CD14-positive monocyte (primary cell): ENCODE results near the gene MMP19. TPM values are rescaled to one million over a fixed set of nuclear protein-coding genes. Genes with fewer than 3 reads are reported as not detected.

Experiments used
- DNase-seq, 3 donors: peaks; one replicate each; pipeline ENCODE4 v3.0.0-alpha.2; 2011 to 2022
- H2AFZ ChIP-seq: 2 replicates; pipeline ENCODE4 v1.6.0; 2012; ENCODE audit warnings: mild to moderate bottlenecking, low read depth, low read length, inconsistent platforms; ENCODE audit not compliant: insufficient read depth, poor library complexity, severe bottlenecking
- H3K27ac ChIP-seq, 2 donors: 1 replicate in 1 of 2; 2 replicates in 1 of 2; pipeline ENCODE4 v1.5.1; 2012 to 2013; ENCODE audit warnings: low read length in 2 of 2, control low read depth in 1 of 2, inconsistent platforms in 1 of 2, low read depth in 1 of 2, mild to moderate bottlenecking in 1 of 2
- H3K27me3 ChIP-seq, 2 donors: one replicate each; pipeline versions ENCODE4 v1.6.0 to v1.6.1; 2011 to 2013; ENCODE audit warnings: low read length in 2 of 2; ENCODE audit not compliant: control insufficient read depth in 2 of 2, insufficient read depth in 2 of 2
- H3K36me3 ChIP-seq, 2 donors: replicated peaks in 1 of 2; 1 replicate in 1 of 2; 2 replicates in 1 of 2; pipeline versions ENCODE4 v1.5.1 to v1.6.1; 2012 to 2013; ENCODE audit warnings: low read length in 2 of 2, control low read depth in 1 of 2, inconsistent platforms in 1 of 2, mild to moderate bottlenecking in 1 of 2; ENCODE audit not compliant: insufficient read depth in 2 of 2, control insufficient read depth in 1 of 2
- H3K4me1 ChIP-seq, 2 donors: 1 replicate in 1 of 2; 2 replicates in 1 of 2; pipeline versions ENCODE4 v1.5.1 to v1.6.1; 2012 to 2013; ENCODE audit warnings: low read length in 2 of 2, control low read depth in 1 of 2, inconsistent platforms in 1 of 2, mild to moderate bottlenecking in 1 of 2, moderate library complexity in 1 of 2; ENCODE audit not compliant: insufficient read depth in 2 of 2, control insufficient read depth in 1 of 2
- H3K4me2 ChIP-seq: replicated peaks from 2 replicates; pipeline ENCODE3; 2012; ENCODE audit warnings: low read length, moderate library complexity, mild to moderate bottlenecking; ENCODE audit not compliant: poor library complexity, severe bottlenecking; ENCODE audit errors: extremely low read depth
- H3K4me3 ChIP-seq, 3 experiments: fragments of 200-600 bp in 1 of 3; sonication (generic) in 1 of 3; replicated peaks in 1 of 3; 1 replicate in 2 of 3; 2 replicates in 1 of 3; pipeline ENCODE4 v1.5.1; 2011 to 2013; ENCODE audit warnings: low read length in 3 of 3, mild to moderate bottlenecking in 3 of 3, control low read depth in 2 of 3, low read depth in 2 of 3, inconsistent platforms in 1 of 3, moderate library complexity in 1 of 3
- H3K79me2 ChIP-seq: 2 replicates; pipeline ENCODE4 v1.6.0; 2012; ENCODE audit warnings: mild to moderate bottlenecking, control low read depth, inconsistent platforms, low read length, moderate library complexity; ENCODE audit not compliant: insufficient read depth
- H3K9ac ChIP-seq: 2 replicates; pipeline ENCODE4 v1.6.0; 2017; ENCODE audit warnings: low read length, mild to moderate bottlenecking; ENCODE audit not compliant: insufficient read depth, poor library complexity, severe bottlenecking
- H3K9me3 ChIP-seq, 2 donors: replicated peaks in 1 of 2; 1 replicate in 1 of 2; 2 replicates in 1 of 2; pipeline versions ENCODE4 v1.5.1 to v1.6.1; 2012 to 2013; ENCODE audit warnings: low read length in 2 of 2, control low read depth in 1 of 2; ENCODE audit not compliant: control insufficient read depth in 1 of 2, insufficient read depth in 1 of 2
- H4K20me1 ChIP-seq: 2 replicates; pipeline ENCODE4 v1.6.0; 2012; ENCODE audit warnings: mild to moderate bottlenecking, low read length, control low read depth, moderate library complexity; ENCODE audit not compliant: insufficient read depth
- H3K27ac Mint-ChIP-seq, 7 donors: one replicate each; pipeline ENCODE4 v1.8.0; 2020; ENCODE audit warnings: mild to moderate bottlenecking in 7 of 7, mixed read lengths in 7 of 7, moderate library complexity in 6 of 7, inconsistent platforms in 2 of 7
- H3K27me3 Mint-ChIP-seq, 3 donors: one replicate each; pipeline ENCODE4 v1.8.0; 2021 to 2022; ENCODE audit warnings: low read depth in 3 of 3, mild to moderate bottlenecking in 3 of 3, mixed read lengths in 3 of 3, moderate library complexity in 3 of 3, inconsistent platforms in 1 of 3
- H3K36me3 Mint-ChIP-seq, 2 donors: one replicate each; pipeline ENCODE4 v1.8.0; 2020; ENCODE audit warnings: mixed read lengths in 2 of 2, inconsistent platforms in 1 of 2, mild to moderate bottlenecking in 1 of 2
- H3K4me1 Mint-ChIP-seq: one replicate; pipeline ENCODE4 v1.8.0; 2020; ENCODE audit warnings: mild to moderate bottlenecking, mixed read lengths
- H3K4me3 Mint-ChIP-seq, 2 donors: one replicate each; pipeline ENCODE4 v1.8.0; 2020; ENCODE audit warnings: mild to moderate bottlenecking in 2 of 2, mixed read lengths in 2 of 2, moderate library complexity in 1 of 2
- H3K9me3 Mint-ChIP-seq, 7 donors: one replicate each; pipeline ENCODE4 v1.8.0; 2020 to 2022; ENCODE audit warnings: mixed read lengths in 7 of 7, mild to moderate bottlenecking in 6 of 7, moderate library complexity in 6 of 7, inconsistent platforms in 2 of 7
- CTCF ChIP-seq: fragments of 200-600 bp; IDR thresholded peaks from one replicate; pipeline ENCODE4 v1.8.0; 2022; ENCODE audit warnings: antibody characterized with exemption, mild to moderate bottlenecking
- WGBS: methylation state at CpG from one replicate; pipeline ENCODE4 v1.1.5; 2013; ENCODE audit warnings: missing lambda C conversion rate; ENCODE audit not compliant: insufficient coverage; 5-methylcytosine and 5-hydroxymethylcytosine counted together
- intact Hi-C, 2 donors: fragments of 100-400 bp; cut with micrococcal nuclease; formaldehyde crosslinking; loops; one replicate each; pipeline versions ENCODE4 v1.15.0 to v1.15.1; 2023
- polyA plus RNA-seq, 3 donors: library from polyadenylated mRNA; depleted of rRNA in 1 of 3; unstranded in 2 of 3; stranded (reverse) in 1 of 3; fragments of 300-500 nt in 2 of 3; fragments of >200 nt in 1 of 3; fragmentation: Illumina TruSeq in 2 of 3; gene quantifications; 1 replicate in 2 of 3; 2 replicates in 1 of 3; pipeline ENCODE4 v1.2.3, GENCODE V29; 2012 to 2021

Gene MMP19
- polyA plus RNA-seq, 3 donors: 0.81 to 2.8 (median 1.0) TPM

DNA sequence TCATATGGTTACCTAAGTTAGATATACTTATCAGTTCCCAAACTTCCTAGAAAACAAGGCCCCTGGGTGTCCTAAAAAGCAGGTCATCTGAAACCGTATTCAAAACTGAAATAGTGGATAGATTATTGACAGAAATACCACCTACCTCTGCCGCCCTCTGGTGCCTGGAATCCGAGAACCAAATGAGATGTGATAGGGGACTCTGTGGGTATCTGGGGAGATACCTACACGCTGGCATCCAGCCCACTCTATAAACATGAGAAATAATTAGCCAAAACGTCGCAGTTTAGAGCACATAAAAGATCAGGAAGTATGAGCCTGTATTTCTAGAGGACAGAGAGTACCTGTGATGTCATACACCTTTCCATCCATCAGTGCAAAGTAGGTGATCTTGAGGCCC is 20.5 kb downstream of the MMP19 start:
- Mint-ChIP-seq H3K27ac (peak overlapping the region in 4 of 7 donors; percentile 1 to 60 (median 45)), H3K4me3 (no peak overlapping the region), H3K4me1 (peaks cover 31% of the 10 kb centered on the region), H3K36me3 (peaks cover 45 to 50% of the 10 kb centered on the region in 2 donors), H3K27me3 (no peaks in the 10 kb centered on the region), H3K9me3 (no peaks in the 10 kb centered on the region)
- no peaks in the 10 kb centered on the region for H3K27me3 ChIP-seq
- no peak overlapping the region for H3K9ac ChIP-seq
- H2AFZ ChIP-seq: no peak overlapping the region
- H3K4me1 ChIP-seq: peaks cover 23 to 30% of the 10 kb centered on the region in 2 donors
- H3K36me3 ChIP-seq: peaks cover 45 to 54% of the 10 kb centered on the region in 2 donors
- no peak overlapping the region for H3K4me2 ChIP-seq
- no CpG with 5 or more reads among the region's 6 CpGs for WGBS
- H3K27ac ChIP-seq: no peak overlapping the region
- no peak overlapping the region for H3K4me3 ChIP-seq
- peaks cover 7% of the 10 kb centered on the region for H4K20me1 ChIP-seq
- H3K9me3 ChIP-seq: no peaks in the 10 kb centered on the region
- no peak for TF ChIP-seq CTCF
- DNase-seq: no peak
- intact Hi-C loops: loop anchor here in 1 of 2 donors (10.0 kb wide), 1 partner anchor 293 kb away; the partner anchor contains the start of genes RPL41 and ZC3H10
- peaks cover 61% of the 10 kb centered on the region for H3K79me2 ChIP-seq

- peaks cover 45 to 48% of the 10 kb centered on the region in 2 donors for H3K36me3 Mint-ChIP-seq
Observed at GRCh38 chr12:55820679-55821078, 22.1 kb downstream of the MMP19 start.

More at GRCh38 chr12:55820679-55821078, 22.1 kb downstream of the MMP19 start:
- Histone ChIP-seq H3K9me3 (no peaks in the 10 kb centered on the region), H2AFZ (no peak overlapping the region), H3K79me2 (peaks cover 62% of the 10 kb centered on the region), H3K36me3 (peaks cover 45 to 56% of the 10 kb centered on the region in 2 donors), H3K4me3 (no peak overlapping the region), H3K4me1 (peaks cover 19 to 30% of the 10 kb centered on the region in 2 donors), H3K9ac (no peak overlapping the region), H4K20me1 (peaks cover 9% of the 10 kb centered on the region), H3K27ac (no peak overlapping the region), H3K4me2 (no peak overlapping the region), H3K27me3 (no peaks in the 10 kb centered on the region)
- no CpG with 5 or more reads among the region's 1 CpG for WGBS
- no peaks in the 10 kb centered on the region for H3K27me3 Mint-ChIP-seq
- no peak overlapping the region for H3K4me3 Mint-ChIP-seq
- H3K4me1 Mint-ChIP-seq: peaks cover 22% of the 10 kb centered on the region
- DNase-seq: no peak
- TF ChIP-seq CTCF: no peak
- no peak overlapping the region for H3K27ac Mint-ChIP-seq
- intact Hi-C loops: loop anchor here in 1 of 2 donors (10.0 kb wide), 1 partner anchor 294 kb away; the partner anchor contains the start of genes RPL41 and ZC3H10
- no peaks in the 10 kb centered on the region for H3K9me3 Mint-ChIP-seq
